Mesenchymal stem cell (in vitro differentiated cells and primary cell): ENCODE measurements around the gene HOXD9.

Experiments
- DNase-seq: peaks from one replicate; pipeline ENCODE4 v3.0.0-alpha.2; 2013
- H2AFZ ChIP-seq: one replicate; pipeline ENCODE4 v1.6.1; 2013; ENCODE audit warnings: low read depth, mild to moderate bottlenecking, control low read depth, inconsistent platforms, low read length, moderate library complexity
- H2AK5ac ChIP-seq: 2 replicates; pipeline ENCODE4 v1.6.1; 2013; ENCODE audit warnings: low read length, moderate library complexity, mild to moderate bottlenecking, inconsistent platforms; ENCODE audit not compliant: severe bottlenecking
- H2BK120ac ChIP-seq: one replicate; pipeline ENCODE4 v1.6.1; 2013; ENCODE audit warnings: low read depth, mild to moderate bottlenecking, inconsistent platforms, low read length, moderate library complexity
- H2BK12ac ChIP-seq, 2 experiments: one replicate each; pipeline ENCODE4 v1.6.1; 2013; ENCODE audit warnings: inconsistent platforms in 2 of 2, low read length in 2 of 2, mild to moderate bottlenecking in 2 of 2, moderate library complexity in 2 of 2, control low read depth in 1 of 2
- H2BK15ac ChIP-seq: one replicate; pipeline ENCODE4 v1.6.1; 2013; ENCODE audit warnings: mild to moderate bottlenecking, low read depth, inconsistent platforms; ENCODE audit not compliant: poor library complexity, severe bottlenecking
- H2BK5ac ChIP-seq: 2 replicates; pipeline ENCODE4 v1.6.1; 2013; ENCODE audit warnings: low read depth, mild to moderate bottlenecking, low read length, control low read depth, inconsistent platforms; ENCODE audit not compliant: poor library complexity, severe bottlenecking
- H3K14ac ChIP-seq, 2 experiments: one replicate each; pipeline ENCODE4 v1.6.1; 2013; ENCODE audit warnings: inconsistent platforms in 2 of 2, low read length in 2 of 2, control low read depth in 1 of 2, mild to moderate bottlenecking in 1 of 2, moderate library complexity in 1 of 2
- H3K18ac ChIP-seq, 2 experiments: one replicate each; pipeline ENCODE4 v1.6.1; 2013; ENCODE audit warnings: inconsistent platforms in 2 of 2, low read length in 2 of 2, control low read depth in 1 of 2, low read depth in 1 of 2, mild to moderate bottlenecking in 1 of 2
- H3K23ac ChIP-seq, 2 experiments: one replicate each; pipeline ENCODE4 v1.6.1; 2013; ENCODE audit warnings: inconsistent platforms in 2 of 2, low read length in 2 of 2, mild to moderate bottlenecking in 2 of 2, moderate library complexity in 2 of 2, control low read depth in 1 of 2
- H3K27ac ChIP-seq: 2 replicates; pipeline ENCODE4 v1.5.1; 2013; ENCODE audit warnings: mild to moderate bottlenecking, moderate library complexity, low read length, control low read depth, inconsistent platforms; ENCODE audit not compliant: poor library complexity, severe bottlenecking
- H3K27me3 ChIP-seq, 2 experiments: 2 replicates each; pipeline versions ENCODE4 v1.6.1 to v1.7.0; 2013; ENCODE audit warnings: low read length in 2 of 2, mild to moderate bottlenecking in 2 of 2, moderate library complexity in 2 of 2, control low read depth in 1 of 2, inconsistent platforms in 1 of 2; ENCODE audit not compliant: control insufficient read depth in 1 of 2, insufficient read depth in 1 of 2
- H3K36me3 ChIP-seq, 2 experiments: 2 replicates each; pipeline versions ENCODE4 v1.6.1 to v1.7.0; 2013; ENCODE audit warnings: low read length in 2 of 2, control low read depth in 1 of 2, inconsistent platforms in 1 of 2, low read depth in 1 of 2, mild to moderate bottlenecking in 1 of 2; ENCODE audit not compliant: insufficient read depth in 2 of 2, control insufficient read depth in 1 of 2
- H3K4ac ChIP-seq, 2 experiments: one replicate each; pipeline ENCODE4 v1.6.1; 2013; ENCODE audit warnings: inconsistent platforms in 2 of 2, low read length in 2 of 2, mild to moderate bottlenecking in 2 of 2, moderate library complexity in 2 of 2, control low read depth in 1 of 2, low read depth in 1 of 2
- H3K4me1 ChIP-seq: 2 replicates; pipeline ENCODE4 v1.6.1; 2013; ENCODE audit warnings: low read depth, low read length, control low read depth; ENCODE audit not compliant: control insufficient read depth, insufficient read depth
- H3K4me2 ChIP-seq: 2 replicates; pipeline ENCODE4 v1.6.1; 2013; ENCODE audit warnings: low read length, mild to moderate bottlenecking, inconsistent platforms; ENCODE audit not compliant: poor library complexity, severe bottlenecking
- H3K4me3 ChIP-seq, 2 experiments: 2 replicates each; pipeline versions ENCODE4 v1.5.1 to v1.7.0; 2013; ENCODE audit warnings: low read length in 2 of 2, mild to moderate bottlenecking in 2 of 2, control low read depth in 1 of 2, low read depth in 1 of 2; ENCODE audit not compliant: insufficient read depth in 1 of 2
- H3K79me1 ChIP-seq: replicated peaks from 2 replicates; pipeline ENCODE4 v1.6.1; 2013; ENCODE audit warnings: mild to moderate bottlenecking, control low read depth, low read length, inconsistent platforms; ENCODE audit not compliant: poor library complexity, severe bottlenecking
- H3K9ac ChIP-seq: 2 replicates; pipeline ENCODE4 v1.7.0; 2013; ENCODE audit warnings: mild to moderate bottlenecking, low read length, moderate library complexity
- H3K9me3 ChIP-seq: 2 replicates; pipeline ENCODE4 v1.7.0; 2013; ENCODE audit warnings: mild to moderate bottlenecking, low read length; ENCODE audit not compliant: control insufficient read depth
- H4K8ac ChIP-seq: one replicate; pipeline ENCODE4 v1.6.1; 2013; ENCODE audit warnings: inconsistent platforms, mild to moderate bottlenecking, low read length, moderate library complexity
- H4K91ac ChIP-seq: one replicate; pipeline ENCODE4 v1.6.1; 2013; ENCODE audit warnings: mild to moderate bottlenecking, low read length, inconsistent platforms
- WGBS: methylation state at CpG from one replicate; pipeline ENCODE4 v1.1.7; 2013; ENCODE audit warnings: mixed read lengths; 5-methylcytosine and 5-hydroxymethylcytosine counted together

The HOXD9 gene

GRCh38 chr2:176117823-176118371, 4.6 kb upstream of the HOXD9 start:
- H2AFZ ChIP-seq, result no peak overlapping the region
- H3K36me3 ChIP-seq, result no peaks in the 10 kb centered on the region
- no peak overlapping the region for H4K91ac ChIP-seq
- H2BK15ac ChIP-seq, result no peak overlapping the region
- H3K4me3 ChIP-seq, result peak overlapping the region in 1 of 2 experiments; percentile 70
- no peak for DNase-seq
- H3K9me3 ChIP-seq, result no peaks in the 10 kb centered on the region
- H3K4me1 ChIP-seq, result peaks cover 20% of the 10 kb centered on the region
- H3K9ac ChIP-seq, result no peak overlapping the region
- no peak overlapping the region for H3K4ac ChIP-seq
- H2BK12ac ChIP-seq, result no peak overlapping the region
- no peak overlapping the region for H3K4me2 ChIP-seq
- no peak overlapping the region for H3K14ac ChIP-seq
- no peaks in the 10 kb centered on the region for H3K79me1 ChIP-seq
- WGBS, result 46% methylated on average over 11 of the region's 11 CpGs
- H3K23ac ChIP-seq, result no peak overlapping the region
- no peak overlapping the region for H2AK5ac ChIP-seq
- peaks cover 88 to 97% of the 10 kb centered on the region in 2 experiments for H3K27me3 ChIP-seq
- no peak overlapping the region for H3K18ac ChIP-seq
- no peak overlapping the region for H2BK120ac ChIP-seq
- H3K27ac ChIP-seq, result no peak overlapping the region
- H2BK5ac ChIP-seq, result no peak overlapping the region
- H4K8ac ChIP-seq, result no peak overlapping the region

DNA sequence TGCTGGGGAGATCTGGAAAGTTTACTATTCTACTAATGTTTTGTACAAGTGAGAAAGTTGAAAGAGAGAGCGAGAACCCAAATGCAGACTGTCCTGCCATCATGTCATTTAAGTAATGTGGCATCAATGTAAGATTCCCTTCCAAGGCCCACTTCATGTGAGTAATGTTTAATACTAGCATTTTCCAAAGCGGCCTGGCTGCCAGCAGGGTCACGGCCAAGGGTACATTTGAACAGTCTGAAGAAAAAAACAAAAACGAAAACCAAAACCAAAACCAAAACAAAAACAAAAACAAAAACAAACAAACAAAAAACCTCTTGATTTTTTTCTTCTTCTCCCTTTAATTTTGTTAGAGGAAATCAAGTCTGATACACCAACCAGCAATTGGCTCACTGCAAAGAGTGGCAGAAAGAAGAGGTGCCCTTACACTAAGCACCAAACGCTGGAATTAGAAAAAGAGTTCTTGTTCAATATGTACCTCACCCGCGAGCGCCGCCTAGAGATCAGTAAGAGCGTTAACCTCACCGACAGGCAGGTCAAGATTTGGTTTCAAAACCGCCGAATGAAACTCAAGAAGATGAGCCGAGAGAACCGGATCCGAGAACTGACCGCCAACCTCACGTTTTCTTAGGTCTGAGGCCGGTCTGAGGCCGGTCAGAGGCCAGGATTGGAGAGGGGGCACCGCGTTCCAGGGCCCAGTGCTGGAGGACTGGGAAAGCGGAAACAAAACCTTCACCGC, 3.7 kb upstream of the HOXD9 start:
- no peak overlapping the region for H2AK5ac ChIP-seq
- no peak overlapping the region for H3K18ac ChIP-seq
- no peak overlapping the region for H3K23ac ChIP-seq
- no peak overlapping the region for H3K9ac ChIP-seq
- no peak overlapping the region for H4K91ac ChIP-seq
- no peak overlapping the region for H3K4me2 ChIP-seq
- DNase-seq, result no peak
- no peaks in the 10 kb centered on the region for H3K79me1 ChIP-seq
- H2BK120ac ChIP-seq, result no peak overlapping the region
- H3K27ac ChIP-seq, result no peak overlapping the region
- H3K36me3 ChIP-seq, result no peaks in the 10 kb centered on the region
- H3K27me3 ChIP-seq, result peaks cover 80 to 96% of the 10 kb centered on the region in 2 experiments
- no peak overlapping the region for H2BK5ac ChIP-seq
- no peak overlapping the region for H4K8ac ChIP-seq
- no peak overlapping the region for H3K14ac ChIP-seq
- H2AFZ ChIP-seq, result no peak overlapping the region
- H3K4me1 ChIP-seq, result peaks cover 27% of the 10 kb centered on the region
- H2BK15ac ChIP-seq, result no peak overlapping the region
- 13% methylated on average over 22 of the region's 24 CpGs for WGBS
- no peak overlapping the region for H3K4me3 ChIP-seq
- no peaks in the 10 kb centered on the region for H3K9me3 ChIP-seq
- no peak overlapping the region for H3K4ac ChIP-seq
- no peak overlapping the region for H2BK12ac ChIP-seq

DNA sequence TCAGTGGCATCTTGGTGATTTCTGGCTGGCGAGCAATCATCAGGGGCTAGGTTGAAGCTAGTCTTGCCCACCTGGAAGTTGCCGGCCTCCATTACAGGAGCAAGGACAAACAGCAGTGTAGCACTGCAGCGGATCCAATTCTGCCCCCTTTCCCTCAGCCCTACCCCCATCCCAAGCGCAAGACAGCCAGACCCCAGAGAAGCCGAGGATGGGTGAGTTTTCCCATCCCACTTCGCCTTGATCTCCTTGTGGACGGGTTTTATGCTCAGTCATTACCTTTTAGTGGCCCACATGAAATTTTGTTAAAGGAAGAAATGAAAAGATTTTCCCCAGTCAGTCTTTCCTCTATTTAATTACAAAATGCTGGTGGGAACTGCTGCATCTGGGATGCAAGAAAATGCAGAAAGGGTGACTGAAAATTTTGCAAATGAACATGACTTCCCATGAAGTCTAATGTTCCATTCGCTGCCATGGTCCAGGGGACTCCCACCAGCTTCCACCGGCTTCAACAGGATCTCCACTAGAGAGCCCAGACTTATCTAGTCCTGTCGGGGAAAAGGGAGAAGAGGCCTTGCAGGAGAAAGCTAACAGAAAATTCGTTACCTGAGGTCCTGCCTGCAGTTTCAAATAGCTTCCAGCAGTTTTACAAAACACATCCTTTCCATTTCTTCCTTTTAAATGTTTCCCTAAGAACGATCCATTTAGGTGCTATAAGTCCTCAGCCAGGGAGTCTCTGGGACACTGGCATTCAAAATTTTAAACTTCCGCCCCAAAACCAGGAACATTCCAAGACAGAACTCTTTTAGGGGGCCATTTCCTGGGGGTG, 1.9 kb upstream of the HOXD9 start:
- no peak overlapping the region for H3K14ac ChIP-seq
- H2BK120ac ChIP-seq, result no peak overlapping the region
- H3K27me3 ChIP-seq, result peaks cover 68 to 97% of the 10 kb centered on the region in 2 experiments
- no peak overlapping the region for H2BK12ac ChIP-seq
- no peak overlapping the region for H3K23ac ChIP-seq
- no peaks in the 10 kb centered on the region for H3K36me3 ChIP-seq
- H3K18ac ChIP-seq, result no peak overlapping the region
- no peak overlapping the region for H3K4me2 ChIP-seq
- H4K91ac ChIP-seq, result no peak overlapping the region
- H3K4ac ChIP-seq, result no peak overlapping the region
- H2AFZ ChIP-seq, result no peak overlapping the region
- WGBS, result 22% methylated on average over 10 of the region's 13 CpGs
- H3K4me1 ChIP-seq, result peaks cover 25% of the 10 kb centered on the region
- no peak overlapping the region for H2BK5ac ChIP-seq
- no peak overlapping the region for H3K9ac ChIP-seq
- no peaks in the 10 kb centered on the region for H3K79me1 ChIP-seq
- no peaks in the 10 kb centered on the region for H3K9me3 ChIP-seq
- no peak overlapping the region for H2BK15ac ChIP-seq
- no peak overlapping the region for H2AK5ac ChIP-seq
- DNase-seq, result no peak
- no peak overlapping the region for H4K8ac ChIP-seq
- H3K4me3 ChIP-seq, result no peak overlapping the region
- H3K27ac ChIP-seq, result no peak overlapping the region
